OCI-LY1 (cell line): ENCODE measurements around the gene ABCB8.

Source experiments
- H2AFZ ChIP-seq: fragments of 200-600 bp; sonication (generic), shearing (Covaris generic); 2 replicates; pipeline ENCODE4 v1.6.0; 2014; ENCODE audit warnings: antibody characterized with exemption, mild to moderate bottlenecking, low read length
- H3F3A ChIP-seq: fragments of 200-600 bp; sonication (generic), shearing (Covaris generic); 2 replicates; pipeline ENCODE4 v1.6.0; 2014; ENCODE audit warnings: mild to moderate bottlenecking, antibody characterized with exemption, low read length, moderate library complexity; ENCODE audit not compliant: insufficient read depth
- H3K27ac ChIP-seq: fragments of 200-600 bp; sonication (generic); 2 replicates; pipeline ENCODE4 v1.5.1; 2014; ENCODE audit warnings: low read length, mixed run types, mild to moderate bottlenecking, low read depth; ENCODE audit not compliant: poor library complexity, severe bottlenecking
- H3K27me3 ChIP-seq: fragments of 200-600 bp; sonication (generic); 2 replicates; pipeline ENCODE4 v1.6.0; 2014; ENCODE audit warnings: antibody characterized with exemption, mild to moderate bottlenecking, low read length, moderate library complexity; ENCODE audit not compliant: insufficient read depth
- H3K36me3 ChIP-seq: fragments of 200-600 bp; sonication (generic); 2 replicates; pipeline ENCODE4 v1.6.1; 2014; ENCODE audit warnings: mild to moderate bottlenecking, antibody characterized with exemption, low read length, moderate library complexity, mixed read lengths; ENCODE audit not compliant: insufficient read depth
- H3K4me1 ChIP-seq: fragments of 200-600 bp; sonication (generic); 2 replicates; pipeline ENCODE4 v1.5.1; 2014; ENCODE audit warnings: mild to moderate bottlenecking, low read length, moderate library complexity; ENCODE audit not compliant: insufficient read depth, severe bottlenecking
- H3K4me2 ChIP-seq: fragments of 200-600 bp; sonication (generic), shearing (Covaris generic); 2 replicates; pipeline ENCODE4 v1.6.1; 2014; ENCODE audit warnings: low read length
- H3K4me3 ChIP-seq: fragments of 200-600 bp; sonication (generic); 2 replicates; pipeline ENCODE4 v1.5.1; 2014; ENCODE audit warnings: low read length, low read depth, mild to moderate bottlenecking, mixed read lengths; ENCODE audit not compliant: poor library complexity, severe bottlenecking
- H3K79me2 ChIP-seq: fragments of 200-600 bp; shearing (Covaris generic); 2 replicates; pipeline ENCODE4 v1.6.1; 2016; ENCODE audit warnings: mixed run types, low read length, mixed read lengths; ENCODE audit not compliant: insufficient read depth
- H3K9ac ChIP-seq: fragments of 200-600 bp; sonication (generic), shearing (Covaris generic); 2 replicates; pipeline ENCODE4 v1.6.1; 2014; ENCODE audit warnings: mild to moderate bottlenecking, low read length, mixed read lengths
- H3K9me2 ChIP-seq: fragments of 200-600 bp; sonication (generic), shearing (Covaris generic); 2 replicates; pipeline ENCODE4 v1.6.1; 2014; ENCODE audit warnings: low read depth, mild to moderate bottlenecking, low read length, mixed read lengths
- H3K9me3 ChIP-seq: fragments of 200-600 bp; shearing (Covaris generic); 2 replicates; pipeline ENCODE4 v1.6.1; 2014; ENCODE audit warnings: low read length, mixed read lengths
- H4K20me1 ChIP-seq: fragments of 200-600 bp; sonication (generic), shearing (Covaris generic); 2 replicates; pipeline ENCODE4 v1.6.0; 2016; ENCODE audit warnings: mild to moderate bottlenecking, low read length; ENCODE audit not compliant: insufficient read depth
- EZH2 ChIP-seq: fragments of 200-600 bp; sonication (generic), shearing (Covaris generic); IDR thresholded peaks from 2 replicates; pipeline ENCODE4 v1.8.0; 2017; ENCODE audit warnings: borderline replicate concordance, mixed run types, mild to moderate bottlenecking, antibody characterized with exemption, low read length, moderate library complexity, mixed read lengths
- TF ChIP-seq, protein P1 (sequence below): fragments of 200-600 bp; sonication (generic), shearing (Covaris generic); IDR thresholded peaks from 2 replicates; pipeline ENCODE4 v1.5.1; 2017; ENCODE audit warnings: mild to moderate bottlenecking, antibody characterized with exemption, low read length, moderate library complexity, mixed read lengths

ABCB8 gene

DNA sequence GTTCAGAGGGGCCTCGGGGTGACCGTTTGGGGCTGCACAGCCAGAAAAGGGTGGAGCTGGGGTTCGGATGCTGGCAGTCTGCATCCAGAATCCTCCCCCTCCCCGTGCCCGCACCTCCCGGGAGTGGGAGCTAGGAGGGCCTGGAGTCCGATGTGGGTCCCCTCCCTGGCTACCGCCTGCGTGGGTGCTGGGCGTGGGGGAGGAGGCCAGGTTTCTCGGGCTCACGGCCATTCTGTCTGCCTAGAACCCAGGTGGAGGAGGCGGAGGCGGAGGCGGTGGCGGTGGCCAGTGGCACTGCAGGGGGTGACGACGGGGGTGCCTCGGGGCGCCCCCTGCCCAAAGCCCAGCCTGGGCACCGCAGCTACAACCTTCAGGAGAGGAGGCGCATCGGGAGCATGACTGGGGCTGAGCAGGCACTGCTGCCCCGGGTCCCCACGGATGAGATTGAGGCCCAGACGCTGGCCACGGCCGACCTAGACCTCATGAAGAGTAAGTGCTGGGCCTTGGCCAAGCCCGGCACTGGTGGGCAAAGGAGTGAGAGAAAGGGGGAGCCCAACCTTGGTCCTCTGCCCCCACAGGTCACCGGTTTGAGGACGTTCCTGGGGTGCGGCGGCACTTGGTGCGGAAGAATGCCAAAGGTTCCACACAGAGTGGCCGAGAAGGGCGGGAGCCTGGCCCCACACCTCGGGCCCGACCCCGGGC lies 38.2 kb downstream of the ABCB8 start:
- no peaks in the 10 kb centered on the region for H3K79me2 ChIP-seq
- peaks cover 7% of the 10 kb centered on the region for H3K4me1 ChIP-seq
- no peak for TF ChIP-seq EZH2
- TF ChIP-seq, protein P1, sequence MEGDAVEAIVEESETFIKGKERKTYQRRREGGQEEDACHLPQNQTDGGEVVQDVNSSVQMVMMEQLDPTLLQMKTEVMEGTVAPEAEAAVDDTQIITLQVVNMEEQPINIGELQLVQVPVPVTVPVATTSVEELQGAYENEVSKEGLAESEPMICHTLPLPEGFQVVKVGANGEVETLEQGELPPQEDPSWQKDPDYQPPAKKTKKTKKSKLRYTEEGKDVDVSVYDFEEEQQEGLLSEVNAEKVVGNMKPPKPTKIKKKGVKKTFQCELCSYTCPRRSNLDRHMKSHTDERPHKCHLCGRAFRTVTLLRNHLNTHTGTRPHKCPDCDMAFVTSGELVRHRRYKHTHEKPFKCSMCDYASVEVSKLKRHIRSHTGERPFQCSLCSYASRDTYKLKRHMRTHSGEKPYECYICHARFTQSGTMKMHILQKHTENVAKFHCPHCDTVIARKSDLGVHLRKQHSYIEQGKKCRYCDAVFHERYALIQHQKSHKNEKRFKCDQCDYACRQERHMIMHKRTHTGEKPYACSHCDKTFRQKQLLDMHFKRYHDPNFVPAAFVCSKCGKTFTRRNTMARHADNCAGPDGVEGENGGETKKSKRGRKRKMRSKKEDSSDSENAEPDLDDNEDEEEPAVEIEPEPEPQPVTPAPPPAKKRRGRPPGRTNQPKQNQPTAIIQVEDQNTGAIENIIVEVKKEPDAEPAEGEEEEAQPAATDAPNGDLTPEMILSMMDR = no peak
- no peaks in the 10 kb centered on the region for H3K27me3 ChIP-seq
- no peaks in the 10 kb centered on the region for H3K9me2 ChIP-seq
- H3K36me3 ChIP-seq = peaks cover 71% of the 10 kb centered on the region
- H4K20me1 ChIP-seq = no peaks in the 10 kb centered on the region
- H3K9me3 ChIP-seq = no peaks in the 10 kb centered on the region
- no peak overlapping the region for H2AFZ ChIP-seq
- no peak overlapping the region for H3K9ac ChIP-seq
- no peak overlapping the region for H3K27ac ChIP-seq
- H3F3A ChIP-seq = no peaks in the 10 kb centered on the region
- no peak overlapping the region for H3K4me3 ChIP-seq
- H3K4me2 ChIP-seq = no peak overlapping the region

DNA sequence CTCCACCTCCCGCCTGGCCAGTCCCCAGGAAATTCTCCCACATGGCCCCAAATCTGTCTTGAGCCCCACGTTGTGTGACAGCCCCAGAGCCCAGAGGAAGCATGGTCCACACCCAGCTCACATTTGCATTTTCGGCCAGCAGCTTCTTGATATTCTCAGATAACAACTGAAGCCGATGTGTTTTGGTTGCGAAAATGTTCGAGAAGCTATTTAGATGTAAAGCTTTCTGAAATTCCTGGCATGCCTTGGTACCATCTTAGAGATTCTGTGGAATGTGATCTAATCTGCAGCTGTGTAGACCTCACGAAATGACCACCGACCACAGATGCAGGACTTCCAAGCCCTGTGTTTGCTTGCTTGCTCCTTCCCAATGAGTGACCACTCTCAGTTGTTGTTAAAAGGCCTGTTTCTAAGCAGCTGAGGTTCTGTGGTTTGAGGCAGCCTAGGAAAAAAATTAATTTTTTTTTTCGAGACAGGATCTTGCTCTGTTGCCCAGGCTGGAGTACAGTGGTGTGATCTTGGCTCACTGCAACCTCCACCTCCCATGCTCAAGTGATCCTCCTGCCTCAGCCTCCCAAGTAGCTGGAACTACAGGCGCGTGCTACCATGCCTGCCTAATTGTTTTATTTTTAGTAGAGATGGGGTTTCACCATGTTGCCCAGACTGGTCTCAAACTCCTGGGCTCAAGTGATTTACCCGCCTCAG lies 40.0 kb downstream of the ABCB8 start:
- Histone ChIP-seq H3K27ac (no peak overlapping the region), H3K36me3 (peaks cover 80% of the 10 kb centered on the region), H3K79me2 (no peaks in the 10 kb centered on the region), H3K9me2 (no peaks in the 10 kb centered on the region), H3K9me3 (no peaks in the 10 kb centered on the region), H3K27me3 (no peaks in the 10 kb centered on the region), H3K4me1 (no peaks in the 10 kb centered on the region), H2AFZ (no peak overlapping the region), H3K4me3 (no peak overlapping the region), H3K4me2 (no peak overlapping the region), H4K20me1 (no peaks in the 10 kb centered on the region), H3K9ac (no peak overlapping the region), H3F3A (no peaks in the 10 kb centered on the region)
- TF ChIP-seq, protein P1 = no peak
- no peak for TF ChIP-seq EZH2

DNA sequence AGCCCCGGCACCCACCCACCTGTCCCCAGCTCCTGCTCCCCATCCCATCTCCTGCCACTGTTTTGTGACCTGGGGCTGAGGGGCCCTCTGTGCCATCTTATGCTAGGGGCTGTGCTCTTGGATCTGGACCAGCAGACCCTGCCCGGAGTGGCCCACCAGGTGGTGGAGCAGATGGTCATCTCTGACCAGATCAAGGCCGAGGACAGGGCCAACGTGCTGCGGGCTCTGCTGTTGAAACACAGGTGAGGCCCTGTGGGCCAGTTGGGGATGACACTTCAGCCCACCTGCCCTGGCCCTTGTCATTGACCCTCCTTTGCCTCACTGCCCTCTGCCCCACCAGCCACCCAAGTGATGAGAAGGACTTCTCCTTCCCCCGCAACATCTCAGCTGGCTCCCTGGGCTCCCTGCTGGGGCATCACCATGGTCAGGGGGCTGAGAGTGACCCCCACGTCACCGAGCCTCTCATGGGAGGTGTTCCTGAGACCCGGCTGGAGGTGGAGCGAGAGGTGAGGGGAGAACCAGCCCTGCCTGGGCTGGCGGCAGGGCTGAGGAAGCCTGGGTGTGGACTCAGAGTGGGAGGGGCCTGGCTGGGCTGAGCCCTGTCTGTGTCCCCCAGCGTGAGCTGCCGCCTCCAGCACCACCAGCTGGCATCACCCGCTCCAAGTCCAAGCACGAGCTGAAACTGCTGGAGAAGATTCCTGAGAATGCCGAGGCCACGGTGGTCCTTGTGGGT lies 41.8 kb downstream of the ABCB8 start:
- H3K9ac ChIP-seq = no peak overlapping the region
- no peaks in the 10 kb centered on the region for H3K27me3 ChIP-seq
- TF ChIP-seq, protein P1 = no peak
- no peak for TF ChIP-seq EZH2

More for the DNA sequence above, 41.8 kb downstream of the ABCB8 start:
- no peak overlapping the region for H2AFZ ChIP-seq
- H3K4me3 ChIP-seq = no peak overlapping the region
- H4K20me1 ChIP-seq = no peaks in the 10 kb centered on the region
- H3K27ac ChIP-seq = no peak overlapping the region
- H3K79me2 ChIP-seq = no peaks in the 10 kb centered on the region
- H3K9me2 ChIP-seq = no peaks in the 10 kb centered on the region
- H3K4me2 ChIP-seq = no peak overlapping the region
- no peaks in the 10 kb centered on the region for H3F3A ChIP-seq
- H3K4me1 ChIP-seq = no peaks in the 10 kb centered on the region
- peaks cover 88% of the 10 kb centered on the region for H3K36me3 ChIP-seq
- no peaks in the 10 kb centered on the region for H3K9me3 ChIP-seq
